ENCODE measurements around the gene RBFOX1. TPM values are rescaled to one million over a fixed set of nuclear protein-coding genes. Genes with fewer than 3 reads are reported as not detected.
"Not testable (repeated sequence)": the region's sequence is repeated elsewhere in the genome, so short reads cannot be mapped to it uniquely, and the experiment has no call there.

RBFOX1 gene
- total RNA-seq, 2 experiments from 2014 or later = not detected

GRCh38 chr16:7497691-7498090 lies 165.0 kb downstream of the RBFOX1 start:
- intact Hi-C loops (cut with DNase I, micrococcal nuclease) = no loop called here
- POLR2A ChIA-PET = no interaction called here
- CTCF ChIA-PET = no interaction called here
- Mint-ChIP-seq H3K4me1 (no peaks in the 10 kb centered on the region), H3K4me3 (no peak overlapping the region), H3K27me3 (no peaks in the 10 kb centered on the region), H3K36me3 (ENCODE audit: low read depth) (no peaks in the 10 kb centered on the region), H3K9me3 (ENCODE audit: low read depth) (peaks cover 12% of the 10 kb centered on the region), H3K27ac (no peak overlapping the region)
- ATAC-seq (no peak), DNase-seq (no peak)

DNA sequence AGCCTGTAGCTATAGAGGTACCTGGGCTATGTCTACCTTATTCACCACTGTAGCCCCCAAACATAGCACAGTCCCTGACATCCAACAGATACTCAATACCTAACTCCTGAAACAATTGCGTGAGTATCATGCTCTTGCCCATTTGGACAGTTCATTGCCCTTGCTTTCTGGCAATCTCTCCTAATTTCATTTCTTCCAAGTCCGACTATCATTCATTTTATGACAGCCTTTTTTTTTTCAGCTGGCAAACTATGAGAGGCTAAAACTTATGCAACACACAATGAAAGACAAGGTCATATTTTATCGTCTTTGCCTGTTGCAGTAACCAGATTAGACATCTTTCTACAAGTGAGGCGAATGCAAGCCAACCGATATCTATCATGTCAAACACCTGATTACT lies 169.2 kb downstream of the RBFOX1 start:
- CTCF ChIA-PET = interaction anchor here (0.6 to 0.7 kb wide), 3 partner anchors 8 to 248 kb away, joined by 3 to 5 read pairs (median 3); no protein-coding TSS in a partner anchor
- Mint-ChIP-seq H3K27me3 (no peaks in the 10 kb centered on the region), H3K4me1 (no peaks in the 10 kb centered on the region), H3K36me3 (ENCODE audit: low read depth) (no peaks in the 10 kb centered on the region), H3K27ac (no peak overlapping the region), H3K4me3 (no peak overlapping the region), H3K9me3 (ENCODE audit: low read depth) (peaks cover 10% of the 10 kb centered on the region)
- DNase-seq (no peak), ATAC-seq (no peak)
- intact Hi-C loops (cut with DNase I, micrococcal nuclease) = no loop called here
- POLR2A ChIA-PET = no interaction called here

DNA sequence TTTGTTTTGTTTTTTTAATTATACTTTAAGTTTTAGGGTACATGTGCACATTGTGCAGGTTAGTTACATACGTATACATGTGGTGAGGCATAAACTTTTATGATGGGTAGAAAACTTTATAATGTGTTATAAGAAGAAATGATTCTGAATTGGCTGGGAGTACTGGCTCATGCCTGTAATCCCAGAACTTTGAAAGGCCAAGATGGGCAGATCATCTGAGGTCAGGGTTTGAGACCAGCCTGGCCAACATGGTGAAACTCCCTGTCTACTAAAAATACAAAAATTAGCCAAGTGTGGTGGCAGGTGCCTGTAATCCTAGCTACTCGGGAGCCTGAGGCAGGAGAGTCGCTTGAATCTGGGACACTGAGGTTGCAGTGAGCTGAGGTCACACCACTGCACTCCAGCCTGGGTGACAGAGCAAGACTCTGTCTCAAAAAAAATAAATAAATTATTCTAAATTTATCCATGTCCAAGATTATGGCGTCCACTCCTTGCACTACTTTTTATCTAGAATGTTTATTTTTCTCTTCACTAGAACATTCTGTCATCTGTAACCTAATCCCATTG lies 170.0 kb downstream of the RBFOX1 start:
- DNase-seq; H3K27ac Mint-ChIP-seq; POLR2A ChIA-PET; H3K36me3 Mint-ChIP-seq (ENCODE audit: low read depth); H3K27me3 Mint-ChIP-seq; H3K4me3 Mint-ChIP-seq; H3K4me1 Mint-ChIP-seq; ATAC-seq; intact Hi-C loops (cut with DNase I, micrococcal nuclease); H3K9me3 Mint-ChIP-seq (ENCODE audit: low read depth): not testable (repeated sequence)
- CTCF ChIA-PET = interaction anchor here (0.6 to 0.7 kb wide), 2 partner anchors 23 to 248 kb away, joined by 3 to 5 read pairs; no protein-coding TSS in a partner anchor

DNA sequence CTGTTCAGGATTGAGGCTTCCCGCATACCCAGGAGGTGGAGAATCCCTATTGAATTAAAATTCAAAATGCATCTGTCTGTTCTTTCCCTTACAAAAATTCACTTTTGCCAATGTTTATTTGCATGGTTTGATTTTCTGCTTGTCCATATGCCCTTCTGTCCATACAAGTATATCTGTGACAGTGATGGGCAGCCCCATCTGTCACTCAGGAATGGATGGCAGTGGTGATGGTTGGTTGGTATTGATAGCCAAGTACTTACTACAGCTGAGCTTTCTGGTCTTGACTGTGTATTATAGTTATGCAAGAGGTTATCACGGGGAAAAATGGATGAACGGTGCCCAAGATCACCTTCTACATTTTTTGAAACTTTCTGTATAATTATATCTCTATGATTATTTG lies 171.0 kb downstream of the RBFOX1 start:
- H3K9me3 Mint-ChIP-seq (ENCODE audit: low read depth) = peaks cover 7% of the 10 kb centered on the region
- DNase-seq = no peak
- ChIA-PET POLR2A (no interaction called here), CTCF (no interaction called here)
- intact Hi-C loops (cut with DNase I, micrococcal nuclease) = no loop called here
- ATAC-seq = no peak
- H3K36me3 Mint-ChIP-seq (ENCODE audit: low read depth) = no peaks in the 10 kb centered on the region
- no peak overlapping the region for H3K4me3 Mint-ChIP-seq
- no peaks in the 10 kb centered on the region for H3K4me1 Mint-ChIP-seq
- no peaks in the 10 kb centered on the region for H3K27me3 Mint-ChIP-seq
- no peak overlapping the region for H3K27ac Mint-ChIP-seq

GRCh38 chr16:7504844-7505243 lies 172.2 kb downstream of the RBFOX1 start:
- CTCF ChIA-PET = no interaction called here
- H3K36me3 Mint-ChIP-seq (ENCODE audit: low read depth) = no peaks in the 10 kb centered on the region
- intact Hi-C loops (cut with DNase I, micrococcal nuclease) = no loop called here

GRCh38 chr16:7505495-7505894 lies 172.8 kb downstream of the RBFOX1 start:
- Mint-ChIP-seq H3K9me3 (ENCODE audit: low read depth) (peaks cover 16% of the 10 kb centered on the region), H3K4me3 (no peak overlapping the region), H3K27ac (no peak overlapping the region), H3K36me3 (ENCODE audit: low read depth) (no peaks in the 10 kb centered on the region), H3K4me1 (no peaks in the 10 kb centered on the region), H3K27me3 (no peaks in the 10 kb centered on the region)
- ChIA-PET CTCF (no interaction called here), POLR2A (no interaction called here)
- DNase-seq (no peak), ATAC-seq (no peak)
- intact Hi-C loops (cut with DNase I, micrococcal nuclease) = no loop called here

More at GRCh38 chr16:7504844-7505243, 172.2 kb downstream of the RBFOX1 start:
- H3K4me3 Mint-ChIP-seq = no peak overlapping the region
- H3K4me1 Mint-ChIP-seq = no peaks in the 10 kb centered on the region
- ATAC-seq (no peak), DNase-seq (no peak)
- POLR2A ChIA-PET = no interaction called here
- no peak overlapping the region for H3K27ac Mint-ChIP-seq
- peaks cover 12% of the 10 kb centered on the region for H3K9me3 Mint-ChIP-seq (ENCODE audit: low read depth)
- H3K27me3 Mint-ChIP-seq = no peaks in the 10 kb centered on the region

DNA sequence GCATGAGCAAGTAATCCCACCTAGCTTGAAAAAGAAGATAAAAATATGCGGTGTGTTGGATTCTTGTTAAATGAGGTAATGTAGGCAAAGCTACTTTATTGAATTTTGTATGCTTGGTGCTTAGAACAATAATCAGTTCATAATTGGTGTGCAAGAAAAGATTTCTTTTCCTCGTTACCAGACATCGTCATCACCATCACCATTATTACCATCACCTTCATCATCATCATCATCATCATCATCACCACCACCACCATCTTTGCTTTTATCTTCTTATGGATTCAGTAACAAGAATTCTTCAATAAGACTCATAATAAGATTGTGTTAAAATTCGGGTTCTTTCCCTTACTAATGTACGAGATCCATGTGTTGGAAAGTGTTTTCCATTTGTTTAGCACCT lies 173.7 kb downstream of the RBFOX1 start:
- no peaks in the 10 kb centered on the region for H3K36me3 Mint-ChIP-seq (ENCODE audit: low read depth)
- ChIA-PET POLR2A (no interaction called here), CTCF (no interaction called here)
- DNase-seq = no peak
- H3K4me1 Mint-ChIP-seq = no peaks in the 10 kb centered on the region
- intact Hi-C loops (cut with DNase I, micrococcal nuclease) = no loop called here
- peaks cover 15% of the 10 kb centered on the region for H3K9me3 Mint-ChIP-seq (ENCODE audit: low read depth)
- ATAC-seq = no peak
- H3K4me3 Mint-ChIP-seq = no peak overlapping the region
- no peaks in the 10 kb centered on the region for H3K27me3 Mint-ChIP-seq
- H3K27ac Mint-ChIP-seq = no peak overlapping the region

DNA sequence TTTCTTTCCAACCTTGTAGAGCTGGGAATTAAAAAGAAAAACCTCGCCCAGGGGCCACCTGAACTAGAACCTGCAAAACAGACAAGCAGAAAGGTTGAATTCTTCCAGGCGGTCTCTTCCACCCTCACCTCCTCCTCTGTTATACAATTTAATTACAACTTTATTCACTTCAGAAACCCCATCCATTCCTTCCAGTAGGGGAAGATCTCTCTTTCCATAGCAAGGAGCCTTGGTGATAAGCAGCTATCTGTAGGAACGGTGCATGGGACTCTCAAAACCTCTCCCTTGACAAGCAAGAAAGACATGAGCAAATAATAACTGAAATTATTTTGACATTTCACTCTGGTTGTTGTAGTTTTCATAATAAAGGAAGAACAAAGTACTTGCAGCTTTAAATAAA lies 176.0 kb downstream of the RBFOX1 start:
- Mint-ChIP-seq H3K36me3 (ENCODE audit: low read depth) (no peaks in the 10 kb centered on the region), H3K27me3 (no peaks in the 10 kb centered on the region), H3K27ac (no peak overlapping the region), H3K4me3 (no peak overlapping the region), H3K4me1 (no peaks in the 10 kb centered on the region), H3K9me3 (ENCODE audit: low read depth) (peaks cover 21% of the 10 kb centered on the region)
- no peak for ATAC-seq
- POLR2A ChIA-PET = no interaction called here
- CTCF ChIA-PET = no interaction called here
- no peak for DNase-seq
- intact Hi-C loops (cut with DNase I, micrococcal nuclease) = no loop called here

DNA sequence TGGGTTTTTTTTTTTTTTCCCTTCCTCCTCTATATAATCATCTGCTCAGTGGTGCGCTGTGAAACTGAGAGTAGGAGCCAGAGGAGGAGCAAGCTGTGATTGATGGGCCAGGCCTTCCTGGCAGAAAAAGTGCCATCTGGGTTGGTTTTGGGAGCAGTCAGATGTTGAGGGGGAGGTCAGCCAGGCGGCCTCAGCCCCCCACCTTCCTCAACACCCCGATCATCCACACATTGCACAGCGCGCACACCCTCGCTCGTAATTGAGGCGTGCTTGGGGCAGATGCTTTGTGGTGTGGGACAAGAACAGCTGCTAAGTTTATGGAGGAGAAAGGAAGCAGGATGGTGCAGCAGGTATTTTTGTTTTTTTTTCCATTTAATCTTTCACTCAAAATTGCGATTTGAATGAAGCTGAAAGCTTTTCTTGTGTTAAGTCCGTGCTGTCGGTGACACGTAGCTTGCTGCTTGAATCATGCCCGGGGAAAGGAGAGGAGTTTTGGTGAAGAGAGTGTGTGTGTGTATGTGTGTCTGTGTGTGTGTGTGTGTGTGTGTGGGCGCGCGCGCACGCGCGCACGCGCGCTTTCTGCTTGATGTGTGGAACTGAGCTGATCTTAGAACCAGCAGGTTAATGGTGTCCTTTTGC lies 177.4 kb downstream of the RBFOX1 start:
- no peak overlapping the region for H3K4me3 Mint-ChIP-seq
- no peaks in the 10 kb centered on the region for H3K36me3 Mint-ChIP-seq (ENCODE audit: low read depth)
- peaks cover 22% of the 10 kb centered on the region for H3K9me3 Mint-ChIP-seq (ENCODE audit: low read depth)
- intact Hi-C loops (cut with DNase I, micrococcal nuclease) = no loop called here
- no peak overlapping the region for H3K27ac Mint-ChIP-seq
- ATAC-seq (no peak), DNase-seq (no peak)
- ChIA-PET POLR2A (no interaction called here), CTCF (no interaction called here)
- H3K27me3 Mint-ChIP-seq = no peaks in the 10 kb centered on the region
- no peaks in the 10 kb centered on the region for H3K4me1 Mint-ChIP-seq

- Mint-ChIP-seq H3K9me3 (ENCODE audit: low read depth) (peaks cover 24% of the 10 kb centered on the region), H3K4me1 (no peaks in the 10 kb centered on the region), H3K27me3 (no peaks in the 10 kb centered on the region), H3K27ac (no peak overlapping the region), H3K36me3 (ENCODE audit: low read depth) (no peaks in the 10 kb centered on the region), H3K4me3 (no peak overlapping the region)
- ATAC-seq = no peak
- intact Hi-C loops (cut with DNase I, micrococcal nuclease) = no loop called here
- DNase-seq = no peak
- CTCF ChIA-PET = no interaction called here
- POLR2A ChIA-PET = no interaction called here
Measured at GRCh38 chr16:7511549-7512260, 179.1 kb downstream of the RBFOX1 start.

- peaks cover 24% of the 10 kb centered on the region for H3K9me3 Mint-ChIP-seq (ENCODE audit: low read depth)
- no peaks in the 10 kb centered on the region for H3K36me3 Mint-ChIP-seq (ENCODE audit: low read depth)
- no peak overlapping the region for H3K4me3 Mint-ChIP-seq
- POLR2A ChIA-PET = no interaction called here
- ATAC-seq (no peak), DNase-seq (no peak)
- no peaks in the 10 kb centered on the region for H3K4me1 Mint-ChIP-seq
- intact Hi-C loops (cut with DNase I, micrococcal nuclease) = no loop called here
- H3K27ac Mint-ChIP-seq = no peak overlapping the region
- no peaks in the 10 kb centered on the region for H3K27me3 Mint-ChIP-seq
- CTCF ChIA-PET = no interaction called here
Measured at GRCh38 chr16:7512503-7512902, 179.9 kb downstream of the RBFOX1 start.

DNA sequence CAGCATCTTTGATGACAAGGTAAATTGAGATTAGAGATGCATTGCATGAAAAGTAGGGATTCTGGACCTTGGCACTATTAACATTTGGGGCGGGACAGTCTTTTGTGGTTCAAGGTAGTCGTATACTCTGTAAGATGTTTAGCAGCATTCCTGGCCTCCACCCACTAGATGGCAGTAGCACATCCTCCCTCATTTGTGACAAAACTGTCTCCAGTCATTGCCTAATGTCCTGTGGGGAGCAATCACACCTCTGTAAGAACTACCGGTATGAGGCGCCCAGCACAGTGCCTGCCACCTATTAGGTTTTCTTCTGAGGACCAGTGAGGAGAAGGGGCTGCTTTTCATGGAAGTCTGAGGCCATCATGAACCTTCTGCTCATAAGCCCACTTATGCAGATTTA lies 180.8 kb downstream of the RBFOX1 start:
- no peak overlapping the region for H3K27ac Mint-ChIP-seq
- no peaks in the 10 kb centered on the region for H3K4me1 Mint-ChIP-seq
- intact Hi-C loops (cut with DNase I, micrococcal nuclease) = loop anchor here in 1 of 2 experiments (1.0 kb wide), 1 partner anchor 660 kb away; no protein-coding TSS in a partner anchor
- DNase-seq (peak; percentile 38), ATAC-seq (no peak)
- H3K9me3 Mint-ChIP-seq (ENCODE audit: low read depth) = peaks cover 26% of the 10 kb centered on the region
- no peaks in the 10 kb centered on the region for H3K27me3 Mint-ChIP-seq
- ChIA-PET CTCF (no interaction called here), POLR2A (no interaction called here)
- H3K36me3 Mint-ChIP-seq (ENCODE audit: low read depth) = no peaks in the 10 kb centered on the region
- no peak overlapping the region for H3K4me3 Mint-ChIP-seq
